ENCODE measurements around the gene LY6G5B.

DNA sequence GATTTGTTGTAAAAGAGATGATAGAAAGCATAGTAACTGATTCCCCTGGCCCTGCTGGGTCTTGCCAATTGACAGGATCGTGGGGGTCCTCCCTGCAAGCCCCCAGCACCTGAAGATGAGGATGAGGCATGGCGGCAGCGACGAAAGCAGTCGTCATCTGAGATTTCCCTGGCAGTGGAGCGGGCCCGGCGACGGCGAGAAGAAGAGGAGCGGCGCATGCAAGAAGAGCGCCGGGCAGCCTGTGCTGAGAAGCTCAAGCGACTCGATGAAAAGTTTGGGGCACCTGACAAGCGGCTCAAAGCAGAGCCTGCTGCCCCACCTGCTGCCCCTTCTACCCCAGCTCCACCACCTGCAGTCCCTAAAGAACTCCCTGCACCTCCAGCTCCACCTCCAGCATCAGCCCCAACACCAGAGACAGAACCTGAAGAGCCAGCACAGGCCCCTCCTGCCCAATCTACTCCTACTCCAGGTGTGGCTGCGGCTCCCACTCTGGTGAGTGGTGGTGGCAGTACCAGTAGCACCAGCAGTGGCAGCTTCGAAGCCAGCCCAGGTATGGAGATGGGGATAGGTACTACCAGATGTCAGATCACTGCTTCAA is 42.0 kb upstream of the LY6G5B start:
- TF ChIP-seq POLR2AphosphoS5 (IDR thresholded peaks at IDR 0.05) (no peak), POLR2A (IDR thresholded peaks at IDR 0.05) (no peak)
- TF ChIP-seq, protein P1, sequence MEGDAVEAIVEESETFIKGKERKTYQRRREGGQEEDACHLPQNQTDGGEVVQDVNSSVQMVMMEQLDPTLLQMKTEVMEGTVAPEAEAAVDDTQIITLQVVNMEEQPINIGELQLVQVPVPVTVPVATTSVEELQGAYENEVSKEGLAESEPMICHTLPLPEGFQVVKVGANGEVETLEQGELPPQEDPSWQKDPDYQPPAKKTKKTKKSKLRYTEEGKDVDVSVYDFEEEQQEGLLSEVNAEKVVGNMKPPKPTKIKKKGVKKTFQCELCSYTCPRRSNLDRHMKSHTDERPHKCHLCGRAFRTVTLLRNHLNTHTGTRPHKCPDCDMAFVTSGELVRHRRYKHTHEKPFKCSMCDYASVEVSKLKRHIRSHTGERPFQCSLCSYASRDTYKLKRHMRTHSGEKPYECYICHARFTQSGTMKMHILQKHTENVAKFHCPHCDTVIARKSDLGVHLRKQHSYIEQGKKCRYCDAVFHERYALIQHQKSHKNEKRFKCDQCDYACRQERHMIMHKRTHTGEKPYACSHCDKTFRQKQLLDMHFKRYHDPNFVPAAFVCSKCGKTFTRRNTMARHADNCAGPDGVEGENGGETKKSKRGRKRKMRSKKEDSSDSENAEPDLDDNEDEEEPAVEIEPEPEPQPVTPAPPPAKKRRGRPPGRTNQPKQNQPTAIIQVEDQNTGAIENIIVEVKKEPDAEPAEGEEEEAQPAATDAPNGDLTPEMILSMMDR (IDR thresholded peaks at IDR 0.05): no peak

Data from upper lobe of left lung (tissue), 4 donors.